OCI-LY3 (cell line): ENCODE results near the gene CPZ.

Experiments
- H2AFZ ChIP-seq: fragments of 200-600, 300-600 bp; shearing (Covaris generic); 2 replicates; pipeline ENCODE4 v1.6.0; 2014; ENCODE audit warnings: antibody characterized with exemption, low read depth, low read length
- H3K27ac ChIP-seq: fragments of 200-600, 300-600 bp; sonication (generic); 2 replicates; pipeline ENCODE4 v1.5.1; 2014; ENCODE audit warnings: mild to moderate bottlenecking, low read length, moderate library complexity, mixed read lengths
- H3K27me3 ChIP-seq: fragments of 200-600, 300-600 bp; sonication (generic); 2 replicates; pipeline ENCODE4 v1.6.1; 2014; ENCODE audit warnings: low read depth, low read length, mixed read lengths
- H3K36me3 ChIP-seq: fragments of 200-600, 300-600 bp; sonication (generic); replicated peaks from 2 replicates; pipeline ENCODE3; 2014; ENCODE audit warnings: low read depth, low read length, mixed read lengths
- H3K4me1 ChIP-seq: fragments of 300-600, 200-600 bp; sonication (generic); 2 replicates; pipeline ENCODE4 v1.6.1; 2014; ENCODE audit warnings: low read length, mixed read lengths
- H3K4me2 ChIP-seq: fragments of 200-600, 300-600 bp; sonication (generic); 2 replicates; pipeline ENCODE4 v1.6.1; 2014; ENCODE audit warnings: low read length, mixed read lengths
- H3K4me3 ChIP-seq: fragments of 300-600, 200-600 bp; sonication (generic); 2 replicates; pipeline ENCODE4 v1.5.1; 2014; ENCODE audit warnings: antibody characterized with exemption, mild to moderate bottlenecking, low read length, moderate library complexity
- H3K79me2 ChIP-seq: fragments of 300-600, 200-600 bp; shearing (Covaris generic); 2 replicates; pipeline ENCODE4 v1.6.1; 2014; ENCODE audit warnings: mild to moderate bottlenecking, low read length, mixed read lengths
- H3K9ac ChIP-seq: fragments of 300-600, 200-600 bp; shearing (Covaris generic); 2 replicates; pipeline ENCODE4 v1.6.0; 2014; ENCODE audit warnings: mild to moderate bottlenecking, low read length, moderate library complexity
- H3K9me3 ChIP-seq: fragments of 200-600, 300-600 bp; shearing (Covaris generic); 2 replicates; pipeline ENCODE4 v1.6.1; 2014; ENCODE audit warnings: low read length, mixed read lengths; ENCODE audit not compliant: insufficient read depth
- H4K20me1 ChIP-seq: fragments of 200-600, 300-600 bp; sonication (generic); 2 replicates; pipeline ENCODE4 v1.6.1; 2016; ENCODE audit warnings: low read length, mixed read lengths; ENCODE audit not compliant: insufficient read depth
- CTCF ChIP-seq: fragments of 200-600, 300-600 bp; sonication (generic); IDR thresholded peaks from 2 replicates; pipeline ENCODE4 v1.5.1; 2014; ENCODE audit warnings: antibody characterized with exemption, low read length, low read depth
- EZH2phosphoT487 ChIP-seq: fragments of 200-600 bp; shearing (Covaris generic); IDR thresholded peaks from 2 replicates; pipeline ENCODE4 v1.6.1; 2018; ENCODE audit warnings: antibody characterized with exemption, mixed run types, low read depth

CPZ gene

GRCh38 chr4:8592366-8593263 is at the start of gene CPZ:
Gene CPZ (plus strand): TSS chr4:8592765. CDS start chr4:8592834, 69 bp downstream.
- no peaks in the 10 kb centered on the region for H3K36me3 ChIP-seq
- H3K4me2 ChIP-seq = no peak within 1 kb of the TSS
- no peaks in the 10 kb centered on the region for H4K20me1 ChIP-seq
- H3K27ac ChIP-seq = no peak within 1 kb of the TSS
- no peaks in the 10 kb centered on the region for H3K4me1 ChIP-seq
- H3K9ac ChIP-seq = no peak within 1 kb of the TSS
- H3K9me3 ChIP-seq = no peaks in the 10 kb centered on the region
- TF ChIP-seq EZH2phosphoT487 = no peak
- no peak for TF ChIP-seq CTCF
- no peak within 1 kb of the TSS for H2AFZ ChIP-seq
- no peaks in the 10 kb centered on the region; the same call in 1 of the 2 replicates for H3K27me3 ChIP-seq
- no peak within 1 kb of the TSS for H3K4me3 ChIP-seq
- no peaks in the 10 kb centered on the region for H3K79me2 ChIP-seq

- no peaks in the 10 kb centered on the region for H3K9me3 ChIP-seq
- H3K27ac ChIP-seq = no peak overlapping the region
- no peak overlapping the region for H3K4me3 ChIP-seq
- H3K36me3 ChIP-seq = no peaks in the 10 kb centered on the region
- no peak overlapping the region for H3K9ac ChIP-seq
- TF ChIP-seq EZH2phosphoT487 (no peak), CTCF (no peak)
- no peak overlapping the region for H3K4me2 ChIP-seq
- H3K79me2 ChIP-seq = no peaks in the 10 kb centered on the region
- no peak overlapping the region for H2AFZ ChIP-seq
- H4K20me1 ChIP-seq = no peaks in the 10 kb centered on the region
- no peaks in the 10 kb centered on the region for H3K27me3 ChIP-seq
- H3K4me1 ChIP-seq = peaks cover 35% of the 10 kb centered on the region
These were observed 49.6 kb upstream of the CPZ start for GRCh38 chr4:8542776-8543525.

- Histone ChIP-seq H3K27me3 (no peaks in the 10 kb centered on the region), H3K79me2 (no peaks in the 10 kb centered on the region), H3K36me3 (no peaks in the 10 kb centered on the region), H3K9me3 (no peaks in the 10 kb centered on the region), H2AFZ (no peak overlapping the region), H3K4me3 (no peak overlapping the region), H3K4me2 (no peak overlapping the region), H3K27ac (no peak overlapping the region), H3K4me1 (peaks cover 29% of the 10 kb centered on the region), H4K20me1 (no peaks in the 10 kb centered on the region), H3K9ac (no peak overlapping the region)
- TF ChIP-seq CTCF (no peak), EZH2phosphoT487 (no peak)
These were observed 48.9 kb upstream of the CPZ start for GRCh38 chr4:8543623-8544022.

GRCh38 chr4:8544282-8544681 is 48.3 kb upstream of the CPZ start:
- peaks cover 22% of the 10 kb centered on the region for H3K4me1 ChIP-seq
- TF ChIP-seq EZH2phosphoT487 = no peak
- TF ChIP-seq CTCF = no peak
- no peak overlapping the region for H3K4me2 ChIP-seq

More at GRCh38 chr4:8544282-8544681, 48.3 kb upstream of the CPZ start:
- Histone ChIP-seq H3K9me3 (no peaks in the 10 kb centered on the region), H3K9ac (no peak overlapping the region), H2AFZ (no peak overlapping the region), H4K20me1 (no peaks in the 10 kb centered on the region), H3K27me3 (no peaks in the 10 kb centered on the region), H3K4me3 (no peak overlapping the region), H3K79me2 (no peaks in the 10 kb centered on the region), H3K27ac (no peak overlapping the region), H3K36me3 (no peaks in the 10 kb centered on the region)
